ENCODE measurements around the gene C6.

The C6 gene

DNA sequence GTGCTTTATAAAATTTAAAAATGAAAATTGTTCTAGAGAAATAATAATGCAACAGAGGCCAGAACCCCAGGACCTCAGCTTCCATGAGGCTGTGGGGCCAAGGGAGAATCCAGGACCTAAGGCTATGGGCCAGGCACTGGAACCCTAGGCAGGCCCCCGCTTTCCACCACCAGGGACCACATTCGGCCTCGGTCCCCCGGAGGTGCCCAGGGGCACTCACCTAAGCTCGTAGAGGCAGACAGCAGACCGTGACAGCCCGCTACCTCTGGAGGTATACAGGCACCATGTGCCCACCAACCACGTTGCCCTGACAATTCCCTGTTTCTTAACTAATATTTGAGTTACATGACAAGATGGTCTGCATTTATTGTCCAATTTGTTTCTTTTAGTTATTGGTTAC is 92.7 kb downstream of the C6 start:
- Mint-ChIP-seq H3K9me3 (ENCODE audit: low read depth) (no peaks in the 10 kb centered on the region), H3K36me3 (no peaks in the 10 kb centered on the region), H3K27ac (no peak overlapping the region), H3K4me3 (no peak overlapping the region), H3K27me3 (no peaks in the 10 kb centered on the region), H3K4me1 (ENCODE audit: low read depth) (no peaks in the 10 kb centered on the region)

DNA sequence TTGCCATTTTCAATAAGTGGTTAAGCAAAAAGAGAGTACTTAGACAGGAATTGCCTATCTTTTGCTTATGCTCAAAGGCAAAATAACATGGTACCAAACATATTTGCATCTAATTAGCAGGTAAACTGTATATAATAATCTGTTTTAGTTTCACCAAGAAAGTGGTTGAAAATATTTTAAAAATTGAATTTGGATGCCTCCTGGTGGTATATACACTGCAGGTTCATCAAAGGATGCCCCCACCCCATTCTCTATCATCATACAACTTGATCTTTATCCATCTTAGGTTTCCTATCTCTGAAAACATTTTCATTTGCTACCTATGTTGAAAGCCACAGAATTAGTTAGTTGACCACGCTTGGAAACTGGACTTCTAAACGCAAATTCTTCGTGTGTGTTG is 95.2 kb downstream of the C6 start:
- no peak overlapping the region for H3K4me3 Mint-ChIP-seq

DNA sequence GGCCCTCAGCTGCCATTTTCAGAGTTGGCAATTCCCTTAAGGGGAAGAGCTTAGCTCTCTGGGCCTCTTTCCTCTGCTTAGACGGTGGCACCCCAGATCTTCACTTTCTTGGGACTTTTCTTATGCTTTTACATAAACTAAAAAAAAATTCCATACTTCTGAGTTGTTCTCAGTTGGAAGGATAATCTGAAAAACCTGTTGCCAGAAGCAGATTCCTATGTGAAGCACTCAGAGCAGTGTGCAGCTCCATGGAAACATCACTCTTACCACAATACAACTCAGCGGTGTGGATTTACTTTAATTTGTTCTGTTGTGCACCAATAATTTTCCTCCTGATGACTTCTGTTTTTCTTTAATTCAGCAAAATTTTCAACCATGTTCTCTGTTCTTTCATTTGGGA is 98.1 kb downstream of the C6 start:
- no peak overlapping the region for H3K27ac Mint-ChIP-seq
- no peak overlapping the region for H3K4me3 Mint-ChIP-seq
- no peaks in the 10 kb centered on the region for H3K36me3 Mint-ChIP-seq
- H3K4me1 Mint-ChIP-seq (ENCODE audit: low read depth): no peaks in the 10 kb centered on the region
- H3K27me3 Mint-ChIP-seq: no peaks in the 10 kb centered on the region
- H3K9me3 Mint-ChIP-seq (ENCODE audit: low read depth): no peaks in the 10 kb centered on the region

More for the DNA sequence above, 95.2 kb downstream of the C6 start:
- Mint-ChIP-seq H3K4me1 (ENCODE audit: low read depth) (no peaks in the 10 kb centered on the region), H3K27me3 (no peaks in the 10 kb centered on the region), H3K36me3 (no peaks in the 10 kb centered on the region), H3K27ac (no peak overlapping the region), H3K9me3 (ENCODE audit: low read depth) (no peaks in the 10 kb centered on the region)

DNA sequence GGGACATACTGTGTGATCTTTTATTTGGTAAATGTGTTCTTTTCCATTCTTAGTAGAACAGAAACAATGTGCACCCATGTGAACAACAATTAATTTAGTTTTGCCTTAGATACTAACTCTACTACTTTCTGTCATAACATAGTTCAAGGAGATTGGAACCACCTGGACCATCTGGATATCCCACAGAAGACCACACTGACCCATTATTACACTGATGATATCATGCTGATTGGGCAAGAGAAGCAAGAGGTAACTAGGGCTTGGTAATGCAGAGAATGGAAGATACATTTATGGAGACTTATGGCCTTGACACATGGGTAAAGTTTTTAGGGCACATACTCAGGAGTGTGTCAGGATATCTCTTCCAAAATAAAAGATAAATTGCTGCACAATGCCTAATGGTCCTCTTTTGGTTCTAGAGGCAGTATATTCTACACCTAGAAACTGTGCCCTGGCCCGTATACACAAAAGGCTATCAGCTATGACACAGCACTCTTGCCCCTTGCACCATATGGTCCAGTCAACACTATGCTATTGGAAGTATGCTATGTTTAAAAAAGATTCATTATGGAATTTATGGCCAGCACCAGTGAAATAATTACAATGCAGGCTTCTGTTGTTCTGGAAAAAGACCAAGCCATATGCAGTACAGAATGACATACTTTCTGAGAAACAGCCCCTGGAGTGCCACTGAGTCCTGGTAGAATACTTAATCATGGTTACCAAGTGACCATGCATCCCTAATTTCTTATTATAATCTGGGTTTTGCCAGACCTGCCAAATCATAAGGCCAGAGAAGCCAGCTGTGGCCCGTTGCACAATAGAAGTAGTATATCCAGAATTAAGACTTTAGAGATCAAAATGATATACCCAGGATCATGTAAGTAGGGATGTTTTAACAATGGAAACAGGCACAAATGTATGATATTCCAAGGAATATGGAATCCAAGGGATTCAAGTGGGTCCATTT is 100.6 kb downstream of the C6 start:
- Mint-ChIP-seq H3K4me1 (ENCODE audit: low read depth) (no peaks in the 10 kb centered on the region), H3K27me3 (no peaks in the 10 kb centered on the region), H3K4me3 (no peak overlapping the region), H3K9me3 (ENCODE audit: low read depth) (no peaks in the 10 kb centered on the region), H3K36me3 (no peaks in the 10 kb centered on the region), H3K27ac (no peak overlapping the region)

DNA sequence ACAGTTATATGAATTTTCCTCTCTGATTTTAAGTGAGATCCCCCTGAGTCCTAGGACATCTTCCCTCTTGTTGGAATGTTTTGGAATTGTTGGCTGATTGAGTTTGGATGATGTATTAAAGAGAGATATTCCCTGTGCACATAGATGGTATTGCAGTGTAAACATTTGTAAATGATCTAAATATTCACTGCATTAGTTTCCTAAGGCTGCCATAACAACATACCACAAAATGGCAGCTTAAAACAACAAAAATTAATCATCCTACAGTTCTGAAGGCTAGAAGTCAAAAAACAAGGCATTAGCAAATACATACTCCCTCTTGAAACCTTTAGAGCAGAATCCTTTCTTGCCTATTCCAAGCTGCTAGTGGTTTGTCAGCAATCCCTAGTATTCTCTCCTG is 104.1 kb downstream of the C6 start:
- H3K9me3 Mint-ChIP-seq (ENCODE audit: low read depth): peaks cover 3% of the 10 kb centered on the region
- H3K4me1 Mint-ChIP-seq (ENCODE audit: low read depth): no peaks in the 10 kb centered on the region
- no peak overlapping the region for H3K27ac Mint-ChIP-seq
- no peak overlapping the region for H3K4me3 Mint-ChIP-seq
- H3K36me3 Mint-ChIP-seq: no peaks in the 10 kb centered on the region
- no peaks in the 10 kb centered on the region for H3K27me3 Mint-ChIP-seq

DNA sequence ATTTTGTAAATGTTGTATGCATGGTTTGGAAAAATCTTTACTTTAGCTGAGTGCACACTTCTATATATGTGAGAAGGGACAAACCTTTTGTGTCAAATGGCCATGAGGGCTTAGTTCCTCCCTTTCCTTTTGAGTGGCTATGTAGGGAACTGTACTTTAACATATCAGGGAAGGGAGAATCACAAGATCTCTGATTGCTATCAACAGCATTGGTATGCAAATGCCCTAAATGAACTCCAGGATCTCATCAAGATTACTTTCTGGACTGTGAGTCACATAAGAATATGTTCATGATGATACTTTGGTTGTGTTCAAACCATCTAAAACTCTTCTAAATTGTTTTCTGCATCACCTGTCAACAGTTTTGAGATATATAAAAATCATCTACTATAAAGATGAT is 111.0 kb downstream of the C6 start:
- peaks cover 2% of the 10 kb centered on the region for H3K27me3 Mint-ChIP-seq
- no peak overlapping the region for H3K4me3 Mint-ChIP-seq
- no peaks in the 10 kb centered on the region for H3K36me3 Mint-ChIP-seq
- H3K9me3 Mint-ChIP-seq (ENCODE audit: low read depth): peaks cover 3% of the 10 kb centered on the region
- no peak overlapping the region for H3K27ac Mint-ChIP-seq
- no peaks in the 10 kb centered on the region for H3K4me1 Mint-ChIP-seq (ENCODE audit: low read depth)

DNA sequence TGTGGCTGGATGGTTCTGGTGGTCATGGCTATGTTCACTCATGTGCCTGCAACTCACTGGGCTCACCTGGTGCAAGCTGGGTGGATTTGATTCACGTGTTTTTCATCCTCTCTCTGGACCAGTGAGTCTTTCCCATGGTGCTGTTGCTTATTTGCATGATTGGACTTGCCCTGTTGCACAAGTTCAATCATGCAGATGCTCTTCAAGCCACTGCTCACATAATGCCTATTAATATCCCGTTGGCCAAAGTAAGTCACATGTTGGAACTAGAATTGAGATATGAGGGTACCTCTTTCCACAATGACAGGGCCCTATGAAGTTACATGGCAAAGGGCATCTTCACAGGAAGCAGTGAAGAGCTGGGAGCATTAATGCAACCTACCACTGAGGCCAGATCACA is 115.7 kb downstream of the C6 start:
- Mint-ChIP-seq H3K27ac (no peak overlapping the region), H3K4me3 (no peak overlapping the region), H3K27me3 (no peaks in the 10 kb centered on the region), H3K36me3 (no peaks in the 10 kb centered on the region), H3K4me1 (ENCODE audit: low read depth) (no peaks in the 10 kb centered on the region), H3K9me3 (ENCODE audit: low read depth) (no peaks in the 10 kb centered on the region)

DNA sequence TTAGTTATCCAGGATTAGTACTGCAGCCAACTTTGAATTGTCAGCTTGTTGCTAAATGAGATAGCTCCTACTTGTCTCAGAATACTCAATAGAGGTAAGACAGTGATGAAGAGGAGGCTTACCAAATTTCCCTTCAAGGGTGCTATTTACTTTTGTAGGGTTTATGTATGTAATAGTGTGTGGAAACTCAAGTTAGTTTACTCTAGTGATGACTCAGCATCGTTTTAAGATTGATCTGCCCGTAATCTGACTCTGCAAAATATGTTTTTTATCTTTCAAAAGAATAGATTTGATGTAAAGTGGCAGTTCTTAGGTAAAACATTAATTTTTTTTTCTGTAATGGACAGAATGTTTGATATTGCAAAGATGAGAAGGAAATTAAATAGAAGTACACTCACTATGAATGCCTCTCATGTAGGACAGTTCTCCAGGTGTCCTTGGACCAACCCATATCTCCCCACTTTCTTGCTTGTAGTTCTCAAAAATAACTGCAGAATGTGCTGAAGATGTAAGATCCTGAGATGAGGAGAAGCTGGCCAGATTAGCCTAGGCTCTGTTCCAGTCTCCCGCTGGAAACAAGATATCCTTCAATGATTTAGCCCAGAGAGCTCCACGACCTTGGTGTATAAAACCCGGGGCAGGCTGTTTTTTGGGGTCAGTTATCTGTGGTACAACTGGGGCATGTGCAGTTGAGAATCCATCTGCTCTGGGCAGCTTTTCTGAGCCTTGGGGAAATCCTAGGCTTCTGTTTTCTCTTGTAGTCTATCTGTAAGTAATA is 117.8 kb downstream of the C6 start:
- Mint-ChIP-seq H3K27ac (no peak overlapping the region), H3K36me3 (no peaks in the 10 kb centered on the region), H3K9me3 (ENCODE audit: low read depth) (no peaks in the 10 kb centered on the region), H3K4me1 (ENCODE audit: low read depth) (no peaks in the 10 kb centered on the region), H3K4me3 (no peak overlapping the region), H3K27me3 (no peaks in the 10 kb centered on the region)

DNA sequence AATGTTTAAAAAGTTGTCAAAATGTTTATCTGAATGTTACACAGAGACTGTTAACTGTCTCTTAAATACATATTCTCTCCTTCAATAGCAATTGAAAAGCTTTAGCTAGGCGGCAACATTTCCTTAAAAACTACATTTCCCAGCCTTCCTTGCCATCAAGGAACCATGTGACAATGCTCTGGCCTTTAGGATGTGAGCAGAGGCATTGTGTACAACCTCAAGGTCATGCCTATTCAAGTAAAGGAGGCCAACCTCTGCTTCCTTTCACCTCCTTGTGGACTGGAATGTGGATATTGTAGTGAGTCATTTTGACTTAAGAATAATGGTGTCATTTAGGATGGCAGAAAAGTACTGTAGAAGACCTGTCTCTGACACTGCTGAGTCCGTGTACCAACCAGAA is 118.5 kb downstream of the C6 start:
- Mint-ChIP-seq H3K9me3 (ENCODE audit: low read depth) (no peaks in the 10 kb centered on the region), H3K27ac (no peak overlapping the region), H3K4me3 (no peak overlapping the region), H3K27me3 (no peaks in the 10 kb centered on the region), H3K36me3 (no peaks in the 10 kb centered on the region), H3K4me1 (ENCODE audit: low read depth) (no peaks in the 10 kb centered on the region)

DNA sequence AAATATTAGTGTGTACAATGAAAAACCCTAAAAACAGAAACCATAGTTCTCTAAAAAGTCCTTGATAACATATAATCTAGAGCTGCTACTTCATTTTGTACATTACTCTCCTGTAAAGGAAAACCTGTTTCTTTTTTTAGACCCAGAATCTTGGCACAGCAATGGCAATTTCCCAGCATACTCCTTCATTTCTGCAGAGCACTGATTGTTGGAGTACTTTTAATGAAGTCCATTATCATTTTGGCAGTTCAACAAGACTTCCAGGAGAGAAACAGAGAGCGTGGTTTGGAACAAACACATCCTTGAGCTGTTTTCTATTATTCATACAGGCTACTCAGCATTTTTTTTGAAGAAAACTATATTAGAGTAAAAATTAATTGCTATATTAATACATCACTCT is 119.5 kb downstream of the C6 start:
- no peaks in the 10 kb centered on the region for H3K9me3 Mint-ChIP-seq (ENCODE audit: low read depth)
- no peaks in the 10 kb centered on the region for H3K27me3 Mint-ChIP-seq
- H3K4me1 Mint-ChIP-seq (ENCODE audit: low read depth): no peaks in the 10 kb centered on the region
- H3K4me3 Mint-ChIP-seq: no peak overlapping the region
- H3K36me3 Mint-ChIP-seq: no peaks in the 10 kb centered on the region
- no peak overlapping the region for H3K27ac Mint-ChIP-seq

Data from activated naive CD8-positive, alpha-beta T cell (primary cell).